SJCRH30 (cell line): Measurements from ENCODE around the gene TRRAP. TPM values are rescaled to one million over a fixed set of nuclear protein-coding genes. Genes with fewer than 3 reads are reported as not detected.
"Not testable (repeated sequence)": the region's sequence is repeated elsewhere in the genome, so short reads cannot be mapped to it uniquely, and the experiment has no call there.

Experiments
- DNase-seq, 2 experiments: peaks; one replicate each; pipeline ENCODE4 v3.0.0-alpha.2; 2015 to 2020
- H3K27ac ChIP-seq: fragments of 250-450 bp; sonication (Bioruptor Pico); 2 replicates; pipeline ENCODE4 v1.5.1; 2020; ENCODE audit warnings: mild to moderate bottlenecking, moderate library complexity
- H3K27me3 ChIP-seq: fragments of 250-450 bp; sonication (Bioruptor Pico); 2 replicates; pipeline ENCODE4 v1.5.1; 2020; ENCODE audit warnings: mild to moderate bottlenecking, moderate library complexity
- H3K36me3 ChIP-seq: fragments of 250-450 bp; sonication (Bioruptor Pico); 2 replicates; pipeline ENCODE4 v1.5.1; 2020; ENCODE audit warnings: mild to moderate bottlenecking, moderate library complexity
- H3K4me1 ChIP-seq: fragments of 250-450 bp; sonication (Bioruptor Pico); 2 replicates; pipeline ENCODE4 v1.5.1; 2020; ENCODE audit warnings: mild to moderate bottlenecking, moderate library complexity
- H3K4me3 ChIP-seq: fragments of 250-450 bp; sonication (Bioruptor Pico); 2 replicates; pipeline ENCODE4 v1.5.1; 2020; ENCODE audit warnings: mild to moderate bottlenecking, moderate library complexity
- H3K9me3 ChIP-seq: fragments of 250-450 bp; sonication (Bioruptor Pico); replicated peaks from 2 replicates; pipeline ENCODE4 v1.5.1; 2020; ENCODE audit warnings: mild to moderate bottlenecking, moderate library complexity
- total RNA-seq: library from RNA; depleted of rRNA; stranded (reverse); fragments of >200 nt; shearing (Covaris generic); gene quantifications from 2 replicates; pipeline ENCODE4 v1.2.3, GENCODE V29; 2014

The TRRAP gene
- total RNA-seq, 1 experiment from 2014 or later, result 28.7 TPM

DNA sequence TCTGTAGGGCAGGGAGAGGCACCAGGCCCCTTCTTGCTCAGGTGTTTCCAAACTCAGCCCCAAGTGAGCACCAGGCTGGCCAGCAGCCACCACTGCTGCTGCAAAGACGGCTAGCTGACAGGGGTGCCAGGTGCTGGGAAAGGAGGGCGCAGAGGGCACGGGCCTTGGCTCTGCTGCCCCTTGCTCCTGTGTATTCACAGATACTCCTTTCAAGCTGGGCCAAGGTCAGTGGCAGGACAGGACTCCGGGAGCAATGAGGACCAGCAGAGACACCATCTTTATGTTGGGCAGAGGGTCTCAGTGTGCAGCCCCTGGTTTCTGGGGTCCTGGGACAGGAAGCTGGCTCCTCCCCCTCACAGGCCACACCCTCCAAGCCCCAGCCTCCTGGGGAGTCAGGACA lies 155.4 kb downstream of the TRRAP start:
- no peaks in the 10 kb centered on the region for H3K9me3 ChIP-seq
- peaks cover 83% of the 10 kb centered on the region for H3K36me3 ChIP-seq

DNA sequence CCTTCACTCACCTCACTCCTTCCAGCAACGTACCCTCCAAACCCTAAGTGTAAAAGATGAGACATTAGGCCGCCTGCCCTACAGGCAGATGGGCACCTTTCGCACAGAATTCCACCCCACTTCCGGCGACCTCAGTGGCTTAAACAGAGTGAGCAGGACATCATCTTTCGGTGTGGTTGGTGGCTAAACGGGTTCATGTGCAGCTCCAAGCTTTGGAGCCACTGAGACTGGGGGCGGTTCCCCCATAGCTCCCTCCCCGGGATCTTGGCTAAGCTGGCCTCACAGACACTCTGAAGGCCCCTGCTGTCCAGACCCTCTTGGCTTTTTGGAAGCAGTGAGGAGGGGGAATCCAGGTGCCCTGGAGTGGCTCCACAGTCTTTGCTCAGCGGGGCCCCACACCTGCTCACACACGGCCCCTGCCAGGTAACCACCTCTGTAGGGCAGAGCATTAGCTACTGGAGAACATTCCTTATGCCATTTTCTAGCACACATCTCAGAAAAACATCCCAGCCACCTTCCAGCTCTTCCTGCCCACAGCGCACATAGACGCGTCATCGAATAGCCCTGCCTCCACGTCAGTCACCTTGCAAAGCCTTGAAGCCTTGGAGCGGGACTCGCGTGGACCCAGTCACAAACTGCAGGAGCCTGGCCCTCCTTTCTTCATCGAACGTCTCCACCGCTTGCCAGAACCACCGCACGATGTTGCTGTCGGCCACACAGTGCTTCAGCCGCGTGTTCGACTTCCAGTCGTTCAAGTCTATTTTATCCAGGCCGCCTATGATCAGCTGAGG lies 156.8 kb downstream of the TRRAP start:
- H3K36me3 ChIP-seq, result peaks cover 81% of the 10 kb centered on the region
- no peak for DNase-seq
- no peaks in the 10 kb centered on the region for H3K27me3 ChIP-seq
- no peaks in the 10 kb centered on the region for H3K9me3 ChIP-seq
- H3K4me3 ChIP-seq, result no peak overlapping the region
- H3K27ac ChIP-seq, result no peak overlapping the region
- no peaks in the 10 kb centered on the region for H3K4me1 ChIP-seq

More for the DNA sequence above, 155.4 kb downstream of the TRRAP start:
- no peak for DNase-seq
- H3K27ac ChIP-seq, result no peak overlapping the region
- no peaks in the 10 kb centered on the region for H3K27me3 ChIP-seq
- no peak overlapping the region for H3K4me3 ChIP-seq
- no peaks in the 10 kb centered on the region for H3K4me1 ChIP-seq

DNA sequence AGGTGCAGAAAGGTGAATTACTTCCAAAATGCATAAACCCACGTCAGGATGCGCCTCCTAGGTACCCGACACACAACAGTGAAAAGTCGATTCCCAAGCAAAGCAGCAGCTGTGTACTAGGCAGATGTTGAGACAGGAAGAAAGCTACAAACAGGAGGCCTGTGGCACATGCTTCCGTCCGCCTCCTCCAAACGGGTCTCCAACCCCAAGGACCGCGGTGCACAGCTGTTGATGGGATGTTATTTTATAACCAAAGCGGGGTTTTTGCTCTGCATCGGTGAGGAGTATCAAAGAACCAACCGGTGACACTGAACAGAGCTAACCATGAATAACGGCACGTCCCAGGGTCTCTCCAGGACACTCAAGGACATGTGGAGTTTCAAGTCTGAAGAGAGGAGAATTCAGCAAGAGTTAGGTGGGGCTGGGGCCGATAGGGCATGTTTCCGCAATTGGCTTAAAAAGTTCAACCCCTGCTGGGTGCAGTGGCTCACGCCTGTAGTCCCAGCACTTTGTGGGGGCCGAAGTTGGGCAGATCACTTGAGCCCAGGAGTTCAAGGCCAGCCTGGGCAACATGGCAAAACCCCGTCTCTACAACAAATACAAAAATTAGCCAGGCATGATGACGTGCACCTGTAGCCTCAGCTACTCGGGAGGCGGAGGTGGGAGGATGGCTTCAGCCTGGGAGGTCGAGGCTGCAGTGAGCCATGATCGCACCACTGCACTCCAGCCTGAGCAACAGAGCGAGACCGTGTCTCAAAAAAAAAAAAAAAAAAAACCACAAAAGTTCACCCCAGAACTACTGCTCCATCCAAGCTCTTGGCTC lies 157.6 kb downstream of the TRRAP start:
- H3K27ac ChIP-seq, result no peak overlapping the region
- H3K9me3 ChIP-seq, result no peaks in the 10 kb centered on the region
- no peaks in the 10 kb centered on the region for H3K27me3 ChIP-seq
- DNase-seq, result no peak
- H3K36me3 ChIP-seq, result peaks cover 81% of the 10 kb centered on the region
- H3K4me3 ChIP-seq, result no peak overlapping the region
- no peaks in the 10 kb centered on the region for H3K4me1 ChIP-seq

DNA sequence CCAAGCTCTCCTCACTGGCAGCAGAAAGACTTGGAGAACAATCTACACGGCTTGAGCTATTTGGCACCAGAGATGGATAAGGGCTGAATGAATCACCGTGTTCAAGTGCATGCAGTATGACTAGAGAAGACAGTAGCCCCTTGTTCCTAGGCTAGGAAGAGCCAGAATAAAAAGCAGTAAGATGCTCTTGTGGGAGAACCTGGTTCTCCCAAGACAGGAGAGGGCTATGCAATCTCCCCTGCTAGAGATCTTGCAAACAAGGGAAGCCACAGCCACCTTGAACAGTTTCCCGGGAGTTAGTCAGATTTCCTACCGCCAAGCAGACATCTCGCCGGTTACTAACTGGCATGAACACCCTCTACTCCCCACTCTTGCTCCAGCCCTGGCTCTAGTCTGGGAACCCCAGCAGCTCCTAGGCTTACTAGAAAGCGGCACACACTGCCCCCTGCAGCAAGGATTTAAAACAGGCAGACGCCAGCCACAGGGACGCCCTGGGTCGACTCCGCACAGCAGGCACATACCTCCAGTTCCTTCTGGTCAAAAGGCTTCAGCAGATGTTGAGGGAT lies 158.3 kb downstream of the TRRAP start:
- no peaks in the 10 kb centered on the region for H3K4me1 ChIP-seq
- H3K27me3 ChIP-seq, result no peaks in the 10 kb centered on the region
- H3K36me3 ChIP-seq, result peaks cover 80% of the 10 kb centered on the region
- no peaks in the 10 kb centered on the region for H3K9me3 ChIP-seq
- peak in 1 of 2 experiments; percentile 33 for DNase-seq
- no peak overlapping the region for H3K4me3 ChIP-seq
- no peak overlapping the region for H3K27ac ChIP-seq

DNA sequence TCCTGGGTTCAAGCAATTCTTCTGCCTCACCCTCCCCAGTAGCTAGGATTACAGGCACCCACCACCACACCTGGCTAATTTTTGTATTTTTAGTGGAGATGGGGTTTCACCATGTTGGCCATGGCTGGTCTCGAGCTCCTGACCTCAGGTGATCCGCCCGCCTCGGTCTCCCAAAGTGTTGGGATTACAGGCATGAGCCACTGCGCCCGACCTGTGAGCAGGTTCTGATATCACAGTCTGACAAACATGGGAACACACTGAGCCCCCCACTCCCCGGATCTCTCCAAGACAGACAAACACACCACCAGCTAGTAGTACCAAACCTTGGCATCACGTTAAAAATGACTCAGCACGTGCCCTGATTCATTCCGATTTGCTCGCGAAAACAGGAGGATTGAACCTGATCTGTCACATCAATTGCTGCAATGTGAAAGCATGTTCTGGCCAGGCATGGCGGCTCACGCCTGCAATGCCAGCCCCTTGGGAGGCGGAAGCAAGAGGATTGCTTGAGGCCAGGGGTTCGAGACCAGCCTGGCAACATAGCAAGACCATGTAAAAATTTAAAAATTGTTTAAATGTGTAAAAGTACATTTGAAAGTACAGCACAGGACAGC lies 159.1 kb downstream of the TRRAP start:
- Histone ChIP-seq H3K36me3 (peaks cover 77% of the 10 kb centered on the region), H3K27me3 (no peaks in the 10 kb centered on the region), H3K27ac (no peak overlapping the region), H3K9me3 (no peaks in the 10 kb centered on the region), H3K4me1 (no peaks in the 10 kb centered on the region), H3K4me3 (no peak overlapping the region)
- DNase-seq, result no peak

DNA sequence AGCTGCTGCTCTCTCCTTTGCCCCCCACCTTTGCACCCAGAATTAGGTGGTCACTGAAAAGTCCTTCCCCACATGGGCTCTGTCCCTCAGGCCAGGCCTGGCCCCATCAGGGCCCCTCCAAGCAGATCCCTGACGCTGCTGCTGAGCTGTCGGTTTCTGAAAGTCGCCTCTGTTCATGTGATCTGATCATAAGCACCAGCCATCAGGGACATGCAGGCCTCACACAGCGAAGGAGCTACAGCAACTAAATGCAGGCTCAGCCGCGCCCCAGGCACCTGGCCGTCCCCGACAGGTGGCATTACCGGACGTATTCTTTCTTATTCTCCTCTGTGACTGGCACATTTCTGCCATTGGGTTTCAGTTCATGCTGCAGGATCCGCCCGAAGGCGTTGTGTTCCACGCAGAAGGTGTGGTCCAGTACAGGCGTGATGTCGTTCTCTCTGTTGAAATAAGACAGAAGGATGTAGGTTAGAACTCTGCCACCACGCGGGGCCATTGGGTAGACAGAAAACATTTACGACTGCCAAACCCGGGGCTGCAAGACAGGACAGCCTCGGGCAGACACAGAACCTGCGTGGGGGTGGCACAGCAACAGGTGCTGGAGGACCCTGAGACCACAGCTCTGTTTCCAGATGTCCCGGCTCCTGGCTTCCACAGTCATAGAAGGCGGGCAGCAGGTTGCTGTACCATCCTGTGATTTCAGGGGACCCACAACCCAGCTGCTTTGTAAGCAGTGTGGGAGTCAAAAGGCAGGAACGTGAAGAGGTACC lies 159.9 kb downstream of the TRRAP start:
- Histone ChIP-seq H3K27me3 (no peaks in the 10 kb centered on the region), H3K4me1 (no peaks in the 10 kb centered on the region), H3K36me3 (peaks cover 75% of the 10 kb centered on the region), H3K9me3 (no peaks in the 10 kb centered on the region), H3K27ac (no peak overlapping the region), H3K4me3 (no peak overlapping the region)
- DNase-seq, result no peak

DNA sequence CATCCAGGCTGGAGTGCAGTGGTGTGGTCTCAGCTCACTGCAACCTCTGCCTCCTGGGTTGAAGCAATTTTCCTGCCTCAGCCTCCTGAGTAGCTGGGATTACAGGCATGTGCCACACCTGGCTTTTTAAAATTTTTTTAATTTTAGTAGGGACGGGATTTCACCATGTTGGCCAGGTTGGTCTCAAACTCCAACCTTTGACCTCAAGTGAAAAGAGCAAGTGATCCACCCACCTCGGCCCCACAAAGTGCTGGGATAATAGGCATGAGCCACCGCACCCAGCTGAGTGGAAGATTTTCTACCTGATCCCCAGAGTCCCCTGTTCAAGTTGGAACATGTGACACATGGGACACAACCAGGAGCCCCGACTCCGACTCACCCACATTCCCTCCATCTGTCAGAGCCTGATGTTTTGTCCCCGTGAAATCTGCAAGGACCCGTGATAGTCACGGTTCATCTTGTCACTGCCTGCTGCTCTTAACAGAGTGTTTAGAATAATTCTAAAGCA lies 161.1 kb downstream of the TRRAP start:
- Histone ChIP-seq H3K9me3 (no peaks in the 10 kb centered on the region), H3K4me1 (no peaks in the 10 kb centered on the region), H3K36me3 (peaks cover 70% of the 10 kb centered on the region), H3K4me3 (no peak overlapping the region), H3K27ac (no peak overlapping the region), H3K27me3 (no peaks in the 10 kb centered on the region)
- no peak for DNase-seq

DNA sequence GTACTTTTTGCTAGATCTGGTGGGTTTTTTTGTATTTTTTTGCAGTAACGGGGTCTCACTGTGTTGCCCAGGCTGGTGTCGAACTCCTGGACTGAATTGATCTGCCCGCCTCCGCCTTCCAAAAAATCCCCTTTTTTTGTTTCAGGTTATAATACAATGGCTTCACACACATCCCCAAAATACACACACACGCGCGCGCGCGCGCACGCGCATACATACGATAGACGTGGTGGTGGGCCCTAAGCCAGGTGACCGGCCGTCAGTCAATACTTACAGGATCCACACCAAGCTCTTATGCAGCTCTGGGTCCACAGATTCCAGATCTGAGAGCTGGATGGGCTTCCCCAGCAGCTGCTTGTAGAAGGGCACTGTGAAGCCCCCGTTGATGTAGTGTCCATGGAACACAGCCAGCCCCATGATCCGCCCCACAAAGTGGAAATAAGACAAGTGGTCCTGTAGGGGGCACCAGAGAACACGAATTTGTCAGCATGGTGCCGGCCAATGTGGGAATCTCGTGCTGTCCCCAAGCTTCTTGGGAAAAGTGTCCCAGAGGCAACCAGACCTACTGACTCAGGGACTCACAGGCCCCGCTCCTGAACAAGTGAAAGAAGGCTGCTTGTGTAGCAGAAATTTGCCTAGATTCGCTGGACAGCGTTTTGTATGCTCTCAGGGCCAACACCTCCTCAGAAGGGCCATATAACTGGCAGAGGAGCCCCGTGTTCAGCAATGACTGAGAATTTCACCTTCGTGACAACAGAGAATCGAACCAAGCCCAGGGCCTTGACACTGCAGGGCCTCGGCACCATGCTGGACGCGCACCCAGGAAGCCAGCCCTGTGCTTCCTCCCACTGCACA lies 162.0 kb downstream of the TRRAP start:
- H3K4me3 ChIP-seq, result no peak overlapping the region
- no peaks in the 10 kb centered on the region for H3K27me3 ChIP-seq
- no peaks in the 10 kb centered on the region for H3K9me3 ChIP-seq
- H3K27ac ChIP-seq, result no peak overlapping the region
- peak; percentile 82 to 93 for DNase-seq
- H3K4me1 ChIP-seq, result no peaks in the 10 kb centered on the region
- peaks cover 70% of the 10 kb centered on the region for H3K36me3 ChIP-seq

DNA sequence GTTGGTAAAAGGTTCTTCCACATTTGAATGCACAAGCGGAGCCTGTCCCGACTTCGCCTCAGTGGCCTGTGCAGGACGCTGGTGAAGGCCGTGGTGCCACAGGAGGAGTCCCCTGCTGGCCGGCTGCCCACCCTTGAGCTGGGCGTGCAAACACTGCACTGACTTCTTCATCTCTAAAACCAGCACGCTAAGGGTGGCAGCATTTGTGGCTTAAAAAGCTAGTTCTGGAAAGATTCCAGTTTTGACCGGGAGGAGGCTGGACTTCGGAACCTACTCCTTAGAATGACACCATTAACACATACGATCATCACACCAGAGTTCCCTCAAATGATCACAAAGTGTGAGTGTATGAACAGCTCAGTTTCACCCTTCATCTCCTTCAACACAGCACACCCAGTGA lies 163.2 kb downstream of the TRRAP start:
- no peak overlapping the region for H3K4me3 ChIP-seq
- H3K36me3 ChIP-seq, result peaks cover 67% of the 10 kb centered on the region
- no peak overlapping the region for H3K27ac ChIP-seq
- no peaks in the 10 kb centered on the region for H3K27me3 ChIP-seq
- no peaks in the 10 kb centered on the region for H3K9me3 ChIP-seq
- no peaks in the 10 kb centered on the region for H3K4me1 ChIP-seq
- DNase-seq, result no peak

DNA sequence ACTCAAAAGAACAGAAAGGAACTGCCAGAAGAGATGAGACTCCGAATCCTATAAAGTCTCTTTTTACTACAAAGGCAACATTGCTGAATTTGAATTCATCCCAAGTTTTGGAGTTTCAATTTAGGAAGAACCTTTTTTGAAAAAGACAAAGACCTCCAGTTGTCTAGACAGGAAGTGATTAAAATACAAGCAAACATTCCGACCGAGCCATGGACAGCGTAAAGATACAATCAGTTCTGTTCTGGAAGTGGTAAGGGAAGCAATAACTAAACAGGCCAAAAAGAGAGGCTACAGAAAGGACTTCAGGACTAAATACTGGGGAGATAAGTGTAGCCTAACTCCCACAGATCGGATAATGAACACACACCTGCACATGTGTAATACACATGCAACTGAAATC lies 164.6 kb downstream of the TRRAP start:
- H3K36me3 ChIP-seq, result peaks cover 62% of the 10 kb centered on the region
- no peak overlapping the region for H3K27ac ChIP-seq

DNA sequence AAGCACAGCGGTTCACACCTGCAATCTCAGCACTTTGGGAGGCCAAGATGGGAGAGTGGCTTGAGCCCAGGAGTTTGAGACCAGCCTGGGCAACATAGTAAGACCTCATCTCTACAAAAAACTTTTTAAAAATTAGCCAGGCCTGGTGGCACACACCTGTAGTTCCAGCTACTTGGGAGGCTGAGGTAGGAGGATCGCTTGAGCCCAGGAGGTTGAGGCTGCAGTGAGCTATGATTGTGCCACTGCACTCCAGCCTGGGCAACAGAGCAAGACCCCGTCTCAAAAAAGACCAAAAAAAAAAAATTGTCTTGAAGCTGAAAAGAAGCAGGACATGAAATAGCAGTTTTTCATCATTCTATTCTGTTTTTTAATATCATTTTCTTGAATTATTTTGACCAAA lies 166.5 kb downstream of the TRRAP start:
- not testable (repeated sequence) for H3K4me3 ChIP-seq, H3K27ac ChIP-seq, H3K9me3 ChIP-seq, H3K27me3 ChIP-seq, DNase-seq, H3K4me1 ChIP-seq
- H3K36me3 ChIP-seq, result peaks cover 61% of the 10 kb centered on the region

More for the DNA sequence above, 164.6 kb downstream of the TRRAP start:
- Histone ChIP-seq H3K27me3 (no peaks in the 10 kb centered on the region), H3K4me1 (no peaks in the 10 kb centered on the region), H3K9me3 (no peaks in the 10 kb centered on the region), H3K4me3 (no peak overlapping the region)
- DNase-seq, result no peak

DNA sequence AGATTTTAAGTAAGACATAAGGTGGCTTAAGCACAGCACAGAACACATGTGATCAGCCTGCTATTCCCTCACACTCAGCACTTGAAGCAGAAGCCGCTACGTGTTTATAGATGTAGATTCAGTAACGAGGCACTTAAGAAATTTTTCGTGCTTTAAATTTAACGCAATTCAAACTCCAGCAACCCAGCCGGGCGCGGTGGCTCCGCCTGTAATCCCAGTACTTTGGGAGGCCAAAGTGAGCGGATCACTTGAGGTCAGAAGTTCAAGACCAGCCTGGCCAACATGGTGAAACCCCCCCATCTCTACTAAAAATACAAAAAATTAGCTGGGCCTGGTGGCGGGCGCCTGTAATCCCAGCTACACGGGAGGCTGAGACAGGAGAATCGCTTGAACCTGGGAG lies 167.9 kb downstream of the TRRAP start:
- DNase-seq, H3K4me1 ChIP-seq, H3K27ac ChIP-seq, H3K4me3 ChIP-seq, H3K27me3 ChIP-seq, H3K9me3 ChIP-seq: not testable (repeated sequence)
- peaks cover 57% of the 10 kb centered on the region for H3K36me3 ChIP-seq

DNA sequence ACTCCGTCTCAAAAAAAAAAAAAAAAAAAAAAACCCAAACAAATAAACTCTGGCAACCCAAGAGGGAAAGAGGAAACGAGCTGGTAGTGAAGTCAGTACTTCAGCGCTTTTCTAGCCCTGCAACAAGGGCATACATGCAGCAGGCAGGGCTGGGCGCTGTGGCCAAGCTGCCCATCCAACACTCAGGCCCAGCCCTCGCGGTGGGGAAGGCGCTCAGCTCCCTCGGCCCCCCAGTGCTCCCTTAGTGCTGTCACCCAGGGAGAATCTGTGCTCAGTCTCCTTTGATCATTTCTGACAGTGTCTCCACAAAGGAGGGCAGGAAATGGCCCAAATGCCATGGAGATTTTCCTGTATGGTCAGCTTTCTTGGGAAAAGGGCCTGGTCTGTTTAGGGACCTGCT lies 168.4 kb downstream of the TRRAP start:
- H3K27me3 ChIP-seq, result no peaks in the 10 kb centered on the region
- no peaks in the 10 kb centered on the region for H3K4me1 ChIP-seq
- no peaks in the 10 kb centered on the region for H3K9me3 ChIP-seq
- DNase-seq, result no peak
- H3K36me3 ChIP-seq, result peaks cover 58% of the 10 kb centered on the region
- no peak overlapping the region for H3K4me3 ChIP-seq
- no peak overlapping the region for H3K27ac ChIP-seq
